RCC 7860 (cell line): ENCODE measurements around the gene MAN1B1.
"Not testable (repeated sequence)": the region's sequence is repeated elsewhere in the genome, so short reads cannot be mapped to it uniquely, and the experiment has no call there.

Experiments
- DNase-seq: peaks from one replicate; pipeline ENCODE4 v3.0.0-alpha.2; 2015; ENCODE audit warnings: low spot score
- FAIRE-seq: peaks from 2 replicates; lab custom pipeline; 2012; peaks lifted over from hg19 to GRCh38; lab: Jason Lieb, UNC

Gene MAN1B1

DNA sequence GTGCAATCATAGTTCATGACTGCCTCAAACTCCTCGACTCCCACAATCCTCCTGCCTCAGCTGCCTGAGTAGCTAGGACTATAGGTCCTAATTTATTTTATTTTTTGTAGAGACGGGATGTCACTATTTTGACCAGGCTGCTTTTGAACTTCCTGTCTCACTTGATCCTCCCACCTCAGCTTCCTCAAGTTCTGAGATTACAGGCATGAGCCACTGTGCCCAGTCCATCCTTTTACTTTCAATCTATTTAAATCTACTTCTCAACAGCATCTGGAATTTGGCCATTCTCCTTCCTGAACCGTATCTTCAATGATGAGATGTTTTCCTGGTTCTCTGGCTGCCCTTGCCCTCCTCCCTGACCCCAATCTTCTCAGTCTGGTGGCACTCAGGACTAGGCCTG is 40.0 kb downstream of the MAN1B1 start:
- DNase-seq = no peak
- no peak for FAIRE-seq

DNA sequence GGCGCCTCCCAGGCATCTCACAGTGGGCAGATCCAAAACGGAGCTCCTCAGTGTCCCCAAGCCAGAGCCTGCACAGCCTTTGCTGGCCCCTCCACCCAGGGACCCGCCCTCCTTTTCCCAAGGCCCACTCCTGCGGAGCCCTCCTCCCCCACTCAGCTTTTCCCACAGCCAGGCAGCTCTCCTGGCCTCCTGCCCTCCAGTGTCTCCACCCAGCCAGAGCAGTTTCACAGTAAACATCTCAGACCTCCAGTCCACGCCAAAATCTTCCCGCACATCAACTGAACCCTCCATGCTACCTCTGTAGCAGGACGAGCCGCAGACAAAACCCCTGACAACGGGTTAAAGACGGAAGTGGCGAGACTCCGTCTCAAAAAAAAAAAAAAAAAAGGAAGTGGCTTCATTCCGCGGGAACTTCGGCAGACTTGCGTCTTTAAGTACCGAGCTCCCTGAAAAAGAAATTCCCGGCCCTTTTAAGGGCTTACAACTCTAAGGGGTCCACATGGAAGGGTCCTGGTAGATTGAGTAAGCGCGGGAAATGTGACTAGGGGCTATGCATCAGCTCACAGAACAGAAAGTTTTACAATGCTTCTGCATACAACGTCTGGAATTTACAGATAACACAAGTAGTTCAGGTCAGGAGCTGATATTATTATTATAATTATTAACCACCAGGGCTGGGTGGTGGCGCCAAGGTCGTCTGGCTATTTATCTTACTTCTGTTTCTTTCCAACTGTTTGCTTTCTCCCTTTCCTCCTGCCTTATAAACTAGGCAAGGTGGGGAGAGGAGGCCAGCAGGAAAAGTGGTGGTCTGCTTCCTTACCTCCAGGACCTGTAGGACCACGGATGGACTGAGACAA is 40.7 kb downstream of the MAN1B1 start:
- DNase-seq (no peak), FAIRE-seq (no peak)

DNA sequence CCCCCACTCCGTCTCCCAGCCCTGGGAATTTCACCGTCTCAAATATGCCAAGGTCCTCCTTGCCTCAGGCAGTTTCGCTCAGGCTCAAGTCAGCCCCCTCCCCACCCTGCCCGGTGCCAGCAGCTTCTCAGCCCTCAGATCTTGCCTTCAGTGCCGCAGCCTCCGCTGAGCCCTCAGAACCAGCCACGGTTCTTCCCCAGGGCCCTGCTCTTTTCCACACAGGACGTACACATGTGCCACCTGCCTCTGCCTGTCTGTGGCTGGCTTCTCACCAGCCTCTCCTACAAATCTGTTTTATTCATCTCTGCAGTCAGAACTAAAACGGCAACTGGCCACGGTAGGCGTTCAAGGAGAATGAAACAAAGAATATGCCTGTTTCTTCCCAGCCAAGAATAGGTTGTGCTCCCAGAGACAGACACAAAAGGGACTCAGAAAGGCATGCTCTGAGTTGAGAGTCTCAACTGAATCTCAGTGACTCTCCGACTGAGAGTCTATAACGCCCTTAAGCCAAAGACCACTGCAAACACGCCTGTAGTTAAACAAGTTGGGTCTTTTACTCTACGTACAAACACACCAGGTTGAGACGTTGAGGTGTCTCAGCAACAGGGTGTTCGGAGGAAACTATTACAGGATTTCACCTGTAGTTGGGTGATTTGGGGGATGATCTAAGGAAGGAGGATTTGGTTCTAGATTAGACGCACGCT is 41.5 kb downstream of the MAN1B1 start:
- FAIRE-seq = no peak
- no peak for DNase-seq

DNA sequence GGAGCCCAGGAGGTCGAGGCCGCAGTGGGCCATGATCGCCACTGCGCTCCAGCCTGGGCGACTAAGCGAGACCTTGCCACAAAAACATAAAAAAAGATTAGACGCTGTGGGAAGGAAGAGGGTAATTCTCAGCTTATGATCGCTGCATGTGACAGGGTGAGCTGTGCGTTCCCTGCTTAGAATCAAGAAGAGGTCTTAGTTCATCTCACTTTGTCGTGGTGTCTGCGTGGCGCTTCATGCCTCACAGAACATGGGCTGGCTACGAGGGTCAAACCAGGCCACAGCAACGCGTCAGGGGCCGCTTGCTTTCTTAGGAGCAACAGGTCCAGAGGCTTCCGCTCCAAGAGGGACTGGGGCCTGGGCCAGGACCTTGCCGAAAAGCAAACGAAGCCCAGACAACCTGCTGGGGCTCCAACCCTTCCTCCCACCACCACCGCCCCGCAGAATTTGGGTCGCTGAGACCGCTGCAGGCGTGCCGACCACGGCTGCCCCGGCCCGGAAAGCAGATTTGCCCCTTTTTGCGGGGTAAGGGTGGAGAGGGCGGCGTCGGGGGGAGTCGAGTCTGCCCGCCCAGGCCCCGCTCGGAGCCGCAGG is 42.2 kb downstream of the MAN1B1 start:
- DNase-seq (peak; percentile 37), FAIRE-seq (no peak)

DNA sequence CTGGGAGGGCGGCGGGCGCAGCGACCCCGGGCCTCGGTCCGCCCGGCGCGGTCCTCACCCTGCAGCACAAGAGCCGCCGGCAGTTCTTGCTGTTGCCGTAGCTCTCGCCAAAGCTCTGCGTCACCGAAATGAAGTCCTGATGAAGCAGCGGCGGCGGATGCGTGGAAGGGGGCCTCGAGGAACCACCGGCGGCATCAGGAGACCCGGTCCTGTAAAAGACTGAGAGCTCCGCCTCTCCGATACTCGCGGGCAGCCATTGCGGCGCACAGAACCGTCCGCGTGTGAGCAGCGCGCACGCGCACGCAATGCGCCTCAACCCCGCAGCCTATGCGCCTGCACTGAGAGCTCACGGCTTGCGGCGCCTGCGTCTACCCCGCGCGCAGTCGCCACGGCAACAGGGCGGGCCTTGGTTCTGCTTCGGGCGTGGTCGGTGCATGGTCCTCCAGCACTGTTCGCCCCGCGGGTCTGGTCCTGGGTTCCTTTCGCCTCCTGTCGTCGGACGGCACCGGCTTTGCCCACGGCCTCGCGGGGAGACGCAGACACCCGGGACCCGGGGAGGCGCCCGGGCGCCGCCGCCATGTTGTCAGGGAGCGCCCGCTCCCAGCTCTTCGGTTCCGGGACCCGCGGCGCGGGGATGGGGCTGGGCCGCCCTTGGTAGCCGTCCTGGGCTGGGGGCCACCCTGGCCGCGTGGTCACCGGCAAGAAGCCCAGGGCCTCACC is 42.8 kb downstream of the MAN1B1 start:
- DNase-seq (peak; percentile 87), FAIRE-seq (no peak)

DNA sequence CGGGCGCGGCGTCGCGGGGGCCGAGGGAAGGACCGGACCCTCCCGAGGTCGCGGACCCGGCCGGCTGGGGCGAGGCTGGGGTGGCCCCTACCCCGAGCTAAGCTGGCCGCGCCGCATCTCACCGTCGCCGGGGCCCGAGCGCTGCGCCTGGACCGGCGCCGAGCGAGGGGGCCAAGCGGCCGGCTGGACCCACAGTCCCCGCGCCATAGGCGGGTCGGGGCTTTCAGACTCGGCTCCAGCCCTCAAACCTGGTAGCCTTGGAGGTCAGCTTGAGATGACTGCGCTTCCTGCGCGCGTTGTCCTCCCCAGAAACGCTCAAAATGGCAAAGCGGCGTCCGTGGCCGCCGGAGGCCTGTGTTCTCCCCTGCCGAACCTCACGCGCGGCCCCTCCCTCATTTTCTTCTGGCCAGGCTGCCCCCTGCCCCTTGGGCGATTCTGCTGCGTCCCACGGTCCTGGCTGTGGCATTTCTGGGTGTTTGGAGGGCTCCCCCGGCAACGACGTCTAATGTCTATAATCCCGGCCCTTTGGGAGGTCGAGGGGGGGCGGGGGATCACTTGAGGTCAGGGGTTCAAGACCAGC is 43.5 kb downstream of the MAN1B1 start:
- DNase-seq (no peak), FAIRE-seq (no peak)

DNA sequence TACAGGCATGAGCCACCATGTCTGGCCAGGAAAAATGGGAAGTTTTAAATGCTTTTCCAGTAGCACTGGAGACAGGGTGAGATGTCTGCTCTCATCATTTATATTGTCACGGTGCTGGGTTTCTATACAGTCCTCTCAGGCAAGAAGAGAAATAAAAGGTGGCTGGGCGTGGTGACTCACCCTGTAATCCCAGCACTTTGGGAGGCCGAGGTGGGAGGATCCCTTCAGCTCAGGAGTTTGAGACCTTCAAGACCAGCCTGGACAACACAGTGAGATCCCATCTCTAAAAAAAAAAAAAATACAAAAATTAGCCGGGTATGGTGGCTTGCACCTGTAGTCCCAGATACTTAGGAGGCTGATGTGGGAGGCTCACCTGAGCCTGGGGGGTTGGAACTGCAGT is 47.4 kb downstream of the MAN1B1 start:
- DNase-seq = peak; percentile 34
- no peak for FAIRE-seq

DNA sequence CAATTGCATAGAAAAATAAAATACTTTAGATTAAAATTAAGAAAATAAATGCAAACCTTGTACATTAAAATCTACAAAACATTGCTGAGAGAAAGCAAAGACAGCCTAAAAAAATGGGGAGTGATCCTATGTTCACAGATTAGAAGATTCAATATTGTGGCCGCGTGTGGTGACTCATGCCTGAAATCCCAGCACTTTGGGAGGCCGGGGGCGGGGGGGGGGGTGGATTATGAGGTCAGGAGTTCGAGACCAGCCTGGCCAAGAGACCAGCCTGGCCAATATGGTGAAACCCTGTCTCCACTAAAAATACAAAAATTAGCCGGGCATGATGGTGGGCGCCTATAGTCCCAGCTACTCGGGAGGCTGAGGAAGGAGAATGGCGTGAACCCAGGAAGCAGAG is 48.4 kb downstream of the MAN1B1 start:
- not testable (repeated sequence) for FAIRE-seq, DNase-seq

DNA sequence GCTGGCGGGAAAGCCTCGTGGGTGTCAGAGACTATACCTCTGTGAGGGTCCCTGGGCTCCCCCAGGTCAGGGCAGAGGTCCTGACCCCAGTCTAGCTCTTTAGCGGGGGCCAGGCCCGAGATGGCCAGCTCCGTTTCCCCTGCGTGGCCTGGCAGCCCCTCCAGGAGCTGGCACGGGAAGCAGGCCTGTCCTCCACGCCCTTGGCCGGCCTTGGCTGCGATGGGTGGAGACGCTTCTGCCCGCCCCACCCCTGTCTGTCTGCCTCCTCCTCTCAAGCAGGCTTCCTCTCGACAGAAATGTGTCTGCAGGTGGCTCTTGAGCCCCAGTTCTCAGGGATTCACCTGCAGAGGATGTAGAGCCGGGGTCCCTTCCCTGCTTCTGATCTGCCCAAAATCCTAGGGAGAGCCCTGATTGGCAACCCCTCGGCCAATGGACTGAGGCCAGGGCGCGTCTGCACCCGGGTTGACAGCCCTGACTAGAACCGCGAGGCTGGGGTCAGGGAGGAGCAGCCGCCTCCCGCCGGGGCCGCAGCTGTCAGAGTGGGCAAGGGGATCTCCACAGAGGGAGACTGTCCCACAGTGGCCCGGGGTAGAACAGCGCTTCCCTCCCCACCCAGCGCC is 49.6 kb downstream of the MAN1B1 start:
- FAIRE-seq (no peak), DNase-seq (no peak)

DNA sequence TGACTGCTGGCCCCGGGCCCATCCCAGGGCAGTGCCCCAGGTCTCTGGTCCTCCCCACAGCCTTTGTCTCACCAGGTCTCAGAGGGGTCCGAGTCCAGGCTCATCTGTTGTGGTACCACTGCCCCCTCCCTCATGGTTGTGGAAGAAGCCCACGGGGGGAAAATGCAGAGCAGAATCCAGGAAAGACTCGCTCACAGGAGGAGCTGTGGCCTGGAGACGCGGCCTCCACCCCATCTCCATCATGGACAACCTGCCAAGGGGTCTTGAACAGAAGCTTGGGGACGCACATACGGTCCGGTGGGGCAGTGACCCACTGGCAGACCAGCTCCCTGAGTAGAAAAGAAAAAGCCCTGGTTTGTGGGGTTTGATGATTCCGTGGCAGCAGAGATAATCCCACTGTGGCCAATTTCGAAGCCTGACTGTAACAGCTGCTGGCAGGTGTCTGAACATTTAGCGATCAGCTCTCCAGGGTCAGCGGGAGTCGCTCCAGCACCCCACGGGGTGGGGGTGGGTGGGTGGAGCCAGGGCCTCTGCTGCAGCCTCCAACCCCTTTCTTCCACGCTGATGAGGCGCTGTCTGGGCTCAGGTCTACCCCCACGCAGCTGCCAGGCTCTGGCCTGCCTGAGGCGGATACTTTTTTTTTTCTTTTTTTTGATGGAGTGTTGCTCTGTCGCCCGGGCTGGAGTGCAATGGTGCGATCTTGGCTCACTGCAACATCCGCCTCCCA is 50.3 kb downstream of the MAN1B1 start:
- FAIRE-seq = no peak
- DNase-seq = no peak

DNA sequence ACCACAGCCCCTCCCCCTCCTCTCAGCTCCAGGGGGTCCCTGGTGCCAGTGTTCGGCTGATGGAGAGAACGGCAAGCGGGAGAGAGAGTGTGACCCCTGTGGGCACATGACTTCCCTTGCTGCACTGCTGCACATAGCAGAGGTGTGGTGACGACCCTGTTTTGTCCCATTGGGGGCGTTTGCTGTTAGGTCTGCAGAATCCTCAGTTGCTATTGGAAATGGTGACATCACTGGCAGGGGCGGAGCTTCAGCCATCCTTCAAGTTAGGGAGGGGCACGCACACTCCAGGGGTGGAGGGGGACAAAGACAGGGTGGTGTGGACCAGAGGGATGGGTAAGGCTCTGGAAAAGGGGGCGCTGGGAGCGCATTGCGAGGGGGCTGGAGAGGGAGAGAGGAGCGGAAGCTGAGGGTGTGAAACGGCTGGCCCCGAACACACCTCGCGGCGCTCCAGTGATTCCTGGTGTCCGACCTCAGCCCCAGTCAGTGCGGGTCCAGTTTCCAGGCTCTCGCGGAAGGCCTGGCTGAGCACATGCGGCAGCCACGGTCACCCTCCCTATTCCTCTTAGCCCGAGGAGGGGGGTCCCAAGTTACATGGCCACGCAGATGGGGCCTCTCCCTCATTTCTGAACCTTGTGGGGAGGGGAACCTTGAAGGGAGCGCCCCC is 51.4 kb downstream of the MAN1B1 start:
- FAIRE-seq (no peak), DNase-seq (peak; percentile 14)

DNA sequence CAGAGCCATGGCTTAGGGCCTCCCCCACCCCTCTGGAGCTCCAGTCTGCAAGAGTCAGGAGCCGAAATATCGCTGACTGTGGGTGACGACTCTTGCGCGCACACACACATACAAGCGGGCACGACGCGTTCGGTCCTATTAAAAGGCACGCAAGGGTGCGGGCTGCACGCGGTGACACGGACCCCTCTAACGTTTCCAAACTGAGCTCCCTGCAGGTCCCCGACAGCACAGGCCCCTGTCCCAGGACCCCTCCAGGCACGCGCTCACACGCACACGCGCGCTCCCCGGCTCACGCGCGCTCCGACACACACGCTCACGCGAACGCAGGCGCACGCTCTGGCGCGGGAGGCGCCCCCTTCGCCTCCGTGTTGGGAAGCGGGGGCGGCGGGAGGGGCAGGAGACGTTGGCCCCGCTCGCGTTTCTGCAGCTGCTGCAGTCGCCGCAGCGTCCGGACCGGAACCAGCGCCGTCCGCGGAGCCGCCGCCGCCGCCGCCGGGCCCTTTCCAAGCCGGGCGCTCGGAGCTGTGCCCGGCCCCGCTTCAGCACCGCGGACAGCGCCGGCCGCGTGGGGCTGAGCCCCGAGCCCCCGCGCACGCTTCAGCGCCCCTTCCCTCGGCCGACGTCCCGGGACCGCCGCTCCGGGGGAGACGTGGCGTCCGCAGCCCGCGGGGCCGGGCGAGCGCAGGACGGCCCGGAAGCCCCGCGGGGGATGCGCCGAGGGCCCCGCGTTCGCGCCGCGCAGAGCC is 52.1 kb downstream of the MAN1B1 start, which contains the start of gene GRIN1:
Gene GRIN1, plus strand, starts transcription at position 433 of the 746 bp plus-strand sequence. CDS start 333 bp downstream, outside the sequence.
- DNase-seq (no peak), FAIRE-seq (no peak)

DNA sequence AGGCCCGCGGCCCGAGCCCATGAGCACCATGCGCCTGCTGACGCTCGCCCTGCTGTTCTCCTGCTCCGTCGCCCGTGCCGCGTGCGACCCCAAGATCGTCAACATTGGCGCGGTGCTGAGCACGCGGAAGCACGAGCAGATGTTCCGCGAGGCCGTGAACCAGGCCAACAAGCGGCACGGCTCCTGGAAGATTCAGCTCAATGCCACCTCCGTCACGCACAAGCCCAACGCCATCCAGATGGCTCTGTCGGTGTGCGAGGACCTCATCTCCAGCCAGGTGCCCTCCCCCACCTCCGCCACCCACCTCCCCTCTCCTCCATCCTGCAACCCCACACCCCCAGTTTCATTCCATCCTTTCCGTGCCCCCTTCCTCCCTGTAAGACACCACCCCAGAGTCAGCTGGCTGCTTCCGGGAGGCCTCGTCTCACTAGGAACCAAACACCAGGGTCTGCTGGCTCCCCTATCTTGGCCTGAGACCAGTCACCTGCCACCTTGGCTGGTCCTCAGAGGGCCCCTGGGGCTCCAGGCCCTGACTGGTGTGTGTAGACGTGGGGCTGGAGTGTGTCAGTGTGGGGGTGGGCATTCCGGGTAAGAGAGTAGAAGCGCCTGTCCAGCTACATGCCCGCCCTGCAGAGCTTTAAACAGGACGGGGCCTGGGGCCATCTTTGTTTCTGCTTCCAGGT is 52.8 kb downstream of the MAN1B1 start:
- FAIRE-seq (no peak), DNase-seq (no peak)

DNA sequence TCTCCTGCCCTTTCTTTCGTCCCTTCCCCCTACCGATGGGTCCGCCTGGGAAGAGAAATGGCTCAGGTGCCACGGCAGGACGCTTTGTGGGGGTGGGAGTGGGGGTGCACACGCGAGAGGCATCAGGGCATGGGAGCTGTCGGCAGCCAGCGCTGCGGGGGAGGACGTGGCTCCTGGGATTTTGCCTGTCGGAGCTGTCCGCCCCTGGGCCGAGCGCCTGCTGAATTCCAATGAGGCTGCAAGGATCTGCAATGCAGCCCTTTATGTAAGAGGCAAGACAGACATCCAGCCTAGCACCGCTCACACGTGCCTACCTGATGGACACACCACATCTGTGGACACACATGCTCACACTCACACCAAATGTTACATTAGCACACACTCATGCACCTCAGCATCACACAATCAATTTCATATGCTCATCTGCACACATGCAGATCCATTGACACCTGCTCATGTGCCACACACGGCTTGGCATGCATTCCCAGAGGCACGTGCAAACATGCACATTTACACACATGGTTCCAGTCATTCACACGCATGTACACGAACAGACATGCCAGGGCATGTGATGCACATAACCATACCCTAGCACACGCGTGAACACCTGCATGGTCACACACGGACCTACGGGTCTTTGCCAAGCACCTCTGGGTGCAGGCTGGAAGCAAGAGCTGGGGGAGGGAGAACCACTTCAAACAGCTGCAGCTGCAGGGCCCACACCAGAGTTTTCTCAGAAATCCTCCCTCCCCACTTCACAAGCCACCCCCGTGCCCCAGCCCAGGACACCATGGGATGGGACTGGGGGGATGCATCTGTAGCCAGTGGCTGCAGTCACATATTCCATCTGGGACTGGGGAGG is 53.6 kb downstream of the MAN1B1 start:
- FAIRE-seq (no peak), DNase-seq (no peak)

DNA sequence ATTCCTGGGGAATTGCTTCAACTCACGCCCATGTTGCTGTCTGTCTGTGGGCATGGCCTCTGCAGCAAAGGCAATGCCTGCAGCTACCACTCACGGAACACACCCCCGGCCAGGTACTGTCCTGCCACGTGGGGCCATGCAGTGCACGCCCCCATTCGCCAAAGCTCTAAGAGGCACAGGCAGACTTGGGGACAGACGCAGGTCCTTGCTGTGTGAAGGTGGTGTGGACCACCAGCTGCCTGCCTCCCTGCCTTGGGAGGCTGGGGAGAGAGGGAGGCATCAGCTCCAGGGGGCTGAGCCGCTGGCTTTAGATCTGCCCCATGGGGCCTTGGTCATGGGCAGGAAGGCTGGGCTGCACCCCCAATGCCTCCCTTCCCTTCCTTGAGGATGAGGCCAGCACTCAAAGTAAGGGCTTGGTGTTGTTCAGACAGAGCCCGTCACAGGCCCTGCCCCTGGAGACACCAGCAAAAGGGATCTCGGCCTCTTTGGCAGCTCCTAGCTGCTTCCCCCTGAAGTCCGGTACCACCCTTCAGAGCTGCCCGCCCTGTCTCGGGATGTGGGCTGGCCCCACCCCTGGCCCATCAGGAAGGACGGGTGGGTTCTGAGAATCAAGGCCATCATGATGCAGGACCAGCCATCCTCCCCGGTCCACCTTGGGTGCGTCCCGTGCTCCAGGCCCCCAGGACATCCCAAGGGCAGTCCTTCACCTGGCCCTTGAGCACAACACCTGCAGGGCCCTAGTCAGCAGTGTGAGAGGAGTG is 54.4 kb downstream of the MAN1B1 start:
- DNase-seq (no peak), FAIRE-seq (no peak)
